Esophagus muscularis mucosa (tissue), 4 donors: ENCODE data around the gene UBXN7.

Experiments used
- CTCF ChIP-seq, 3 experiments: fragments of 200-600 bp in 2 of 3; fragments of 450-650 bp in 1 of 3; sonication (generic) in 2 of 3; IDR thresholded peaks; one replicate each; pipeline ENCODE4 v1.5.1; 2017 to 2019; ENCODE audit warnings: antibody characterized with exemption in 3 of 3, mild to moderate bottlenecking in 2 of 3, moderate library complexity in 1 of 3
- EP300 ChIP-seq: sonication (generic); formaldehyde crosslinking; IDR thresholded peaks from one replicate; pipeline ENCODE4 v1.6.1; 2017; ENCODE audit warnings: antibody characterized with exemption
- POLR2A ChIP-seq: fragments of 450-650 bp; IDR thresholded peaks from one replicate; pipeline ENCODE4 v1.6.1; 2017; ENCODE audit warnings: antibody characterized with exemption, moderate library complexity, mild to moderate bottlenecking, low read depth
- POLR2AphosphoS5 ChIP-seq, 2 donors: sonication (generic); formaldehyde crosslinking; IDR thresholded peaks; one replicate each; pipeline ENCODE4 v1.6.1; 2017; ENCODE audit warnings: antibody characterized with exemption in 2 of 2

- TF ChIP-seq CTCF (IDR thresholded peaks at IDR 0.05) = no peak
- no peak for TF ChIP-seq POLR2AphosphoS5 (IDR thresholded peaks at IDR 0.05)
- no peak for TF ChIP-seq EP300
- no peak for TF ChIP-seq POLR2A
Measured at GRCh38 chr3:196463478-196463756, 31.2 kb upstream of the UBXN7 start.
